HG02642 (cell line): ENCODE data around the gene VSIR.

Experiments
- ATAC-seq: cut with Tn5 transposase; IDR thresholded peaks from one replicate; pipeline ENCODE4 v1.9.1; 2021; ENCODE audit warnings: mild to moderate bottlenecking; ENCODE audit not compliant: unreplicated experiment, poor library complexity

The VSIR gene

GRCh38 chr10:71737001-71737833, 36.1 kb downstream of the VSIR start:
- ATAC-seq = no peak

- no peak for ATAC-seq
Measured at GRCh38 chr10:71736570-71736952, 36.8 kb downstream of the VSIR start.

- ATAC-seq = no peak
Measured at GRCh38 chr10:71735709-71736569, 37.4 kb downstream of the VSIR start.

GRCh38 chr10:71734797-71735196, 38.5 kb downstream of the VSIR start:
- ATAC-seq = no peak

GRCh38 chr10:71731791-71732190, 41.5 kb downstream of the VSIR start:
- no peak for ATAC-seq

GRCh38 chr10:71729161-71729636, 44.1 kb downstream of the VSIR start:
- no peak for ATAC-seq

- peak; percentile 69 for ATAC-seq
Measured at GRCh38 chr10:71727738-71728737, 45.3 kb downstream of the VSIR start.

- ATAC-seq = peak; percentile 47
Measured at GRCh38 chr10:71727105-71727737, 46.1 kb downstream of the VSIR start.

GRCh38 chr10:71726580-71727104, 46.7 kb downstream of the VSIR start:
- no peak for ATAC-seq

- ATAC-seq = no peak
Measured at GRCh38 chr10:71725998-71726579, 47.2 kb downstream of the VSIR start.

- ATAC-seq = no peak
Measured at GRCh38 chr10:71725249-71725648, 48.1 kb downstream of the VSIR start.

- ATAC-seq = no peak
Measured at GRCh38 chr10:71724539-71724938, 48.8 kb downstream of the VSIR start.

GRCh38 chr10:71723311-71723710, 50.0 kb downstream of the VSIR start:
- ATAC-seq = no peak

- no peak for ATAC-seq
Measured at GRCh38 chr10:71722849-71723248, 50.5 kb downstream of the VSIR start.

- ATAC-seq = no peak
Measured at GRCh38 chr10:71721313-71721712, 52.0 kb downstream of the VSIR start.

GRCh38 chr10:71720288-71720687, 53.0 kb downstream of the VSIR start:
- no peak for ATAC-seq

- no peak for ATAC-seq
Measured at GRCh38 chr10:71719464-71720201, 53.7 kb downstream of the VSIR start, which contains the start of gene C10orf105. Gene C10orf105 (minus strand): TSS chr10:71719778. CDS start chr10:71716337, 3,441 bp downstream.

GRCh38 chr10:71719042-71719441, 54.3 kb downstream of the VSIR start:
- no peak for ATAC-seq
